Loucy (cell line): Measurements from ENCODE around the gene SNTN.

ENCODE experiments used
- H2AFZ ChIP-seq: fragments of 200-600 bp; sonication (generic); 2 replicates; pipeline ENCODE4 v1.6.0; 2016; ENCODE audit warnings: antibody characterized with exemption, mild to moderate bottlenecking, low read length, moderate library complexity
- H3F3A ChIP-seq: fragments of 200-600 bp; 2 replicates; pipeline ENCODE4 v1.6.0; 2016; ENCODE audit warnings: antibody characterized with exemption, low read depth, mild to moderate bottlenecking
- H3K27me3 ChIP-seq: fragments of 200-600 bp; sonication (generic); 2 replicates; pipeline ENCODE4 v1.6.1; 2014; ENCODE audit warnings: low read length, mild to moderate bottlenecking; ENCODE audit not compliant: insufficient read depth, poor library complexity, severe bottlenecking
- H3K36me3 ChIP-seq: fragments of 200-600 bp; sonication (generic); 2 replicates; pipeline ENCODE4 v1.6.1; 2016; ENCODE audit warnings: low read length; ENCODE audit not compliant: insufficient read depth
- H3K4me1 ChIP-seq: fragments of 200-600 bp; sonication (generic); 2 replicates; pipeline ENCODE4 v1.5.1; 2014; ENCODE audit warnings: low read length, mild to moderate bottlenecking; ENCODE audit not compliant: insufficient read depth, poor library complexity, severe bottlenecking
- H3K4me2 ChIP-seq: fragments of 200-600 bp; sonication (generic); 2 replicates; pipeline ENCODE4 v1.6.0; 2014; ENCODE audit warnings: antibody characterized with exemption, low read length, low read depth, mild to moderate bottlenecking; ENCODE audit not compliant: poor library complexity, severe bottlenecking
- H3K4me3 ChIP-seq: fragments of 200-600 bp; sonication (generic); 2 replicates; pipeline ENCODE4 v1.5.1; 2014; ENCODE audit warnings: low read length, mild to moderate bottlenecking, mixed read lengths; ENCODE audit not compliant: poor library complexity, severe bottlenecking
- H3K79me2 ChIP-seq: fragments of 200-600 bp; sonication (generic); 2 replicates; pipeline ENCODE4 v1.6.1; 2014; ENCODE audit warnings: low read length; ENCODE audit not compliant: insufficient read depth
- H3K9ac ChIP-seq: fragments of 200-600 bp; sonication (generic); 2 replicates; pipeline ENCODE4 v1.6.0; 2014; ENCODE audit warnings: mild to moderate bottlenecking, low read depth, low read length, moderate library complexity; ENCODE audit not compliant: poor library complexity, severe bottlenecking
- H3K9me2 ChIP-seq: fragments of 200-600 bp; sonication (generic); replicated peaks from 2 replicates; pipeline ENCODE4 v1.6.1; 2016; ENCODE audit warnings: low read depth, low read length, mixed read lengths
- H3K9me3 ChIP-seq: fragments of 200-600 bp; sonication (generic); 2 replicates; pipeline ENCODE4 v1.6.1; 2014; ENCODE audit warnings: mild to moderate bottlenecking, antibody characterized with exemption, low read length, low read depth; ENCODE audit not compliant: insufficient read depth
- H4K20me1 ChIP-seq: fragments of 200-600 bp; sonication (generic); 2 replicates; pipeline ENCODE4 v1.6.0; 2014; ENCODE audit warnings: antibody characterized with exemption, low read length, mild to moderate bottlenecking; ENCODE audit not compliant: insufficient read depth, poor library complexity, severe bottlenecking
- CTCF ChIP-seq: fragments of 200-600 bp; sonication (generic); conservative IDR thresholded peaks from 2 replicates; pipeline ENCODE4 v1.5.1; 2014; ENCODE audit warnings: mild to moderate bottlenecking, antibody characterized with exemption, low read length
- EZH2phosphoT487 ChIP-seq: fragments of 200-600 bp; IDR thresholded peaks from 2 replicates; pipeline ENCODE4 v1.6.1; 2018; ENCODE audit warnings: antibody characterized with exemption, mild to moderate bottlenecking, moderate library complexity, borderline replicate concordance

Gene SNTN

GRCh38 chr3:63662500-63662899, 10.0 kb downstream of the SNTN start:
- Histone ChIP-seq H3K4me2 (no peak overlapping the region), H3K9me2 (no peaks in the 10 kb centered on the region), H3K79me2 (no peaks in the 10 kb centered on the region), H4K20me1 (no peaks in the 10 kb centered on the region), H3K4me3 (no peak overlapping the region), H3F3A (no peaks in the 10 kb centered on the region), H3K4me1 (no peaks in the 10 kb centered on the region), H3K36me3 (no peaks in the 10 kb centered on the region), H3K27me3 (no peaks in the 10 kb centered on the region), H3K9me3 (no peaks in the 10 kb centered on the region), H3K9ac (no peak overlapping the region), H2AFZ (no peak overlapping the region)
- TF ChIP-seq EZH2phosphoT487 (no peak), CTCF (no peak)

GRCh38 chr3:63670544-63670943, 18.1 kb downstream of the SNTN start:
- Histone ChIP-seq H2AFZ (no peak overlapping the region), H3K4me1 (no peaks in the 10 kb centered on the region), H3K4me2 (no peak overlapping the region), H3K9me3 (no peaks in the 10 kb centered on the region), H3K9ac (no peak overlapping the region), H3F3A (no peaks in the 10 kb centered on the region), H3K27me3 (no peaks in the 10 kb centered on the region), H3K79me2 (no peaks in the 10 kb centered on the region), H3K9me2 (no peaks in the 10 kb centered on the region), H4K20me1 (no peaks in the 10 kb centered on the region), H3K4me3 (no peak overlapping the region), H3K36me3 (no peaks in the 10 kb centered on the region)
- TF ChIP-seq CTCF: no peak
- no peak for TF ChIP-seq EZH2phosphoT487

GRCh38 chr3:63673111-63673510, 20.6 kb downstream of the SNTN start:
- H2AFZ ChIP-seq: no peak overlapping the region
- no peaks in the 10 kb centered on the region for H3K27me3 ChIP-seq
- no peak overlapping the region for H3K4me3 ChIP-seq

More at GRCh38 chr3:63673111-63673510, 20.6 kb downstream of the SNTN start:
- H3K9me3 ChIP-seq: no peaks in the 10 kb centered on the region
- no peaks in the 10 kb centered on the region for H3K4me1 ChIP-seq
- no peaks in the 10 kb centered on the region for H3F3A ChIP-seq
- H4K20me1 ChIP-seq: no peaks in the 10 kb centered on the region
- H3K9me2 ChIP-seq: no peaks in the 10 kb centered on the region
- H3K79me2 ChIP-seq: no peaks in the 10 kb centered on the region
- no peak overlapping the region for H3K4me2 ChIP-seq
- H3K36me3 ChIP-seq: no peaks in the 10 kb centered on the region
- H3K9ac ChIP-seq: no peak overlapping the region
- no peak for TF ChIP-seq CTCF
- no peak for TF ChIP-seq EZH2phosphoT487
